LNCaP clone FGC (cell line): ENCODE data around the gene ADAMTS2.

Source experiments
- DNase-seq: peaks from one replicate; pipeline ENCODE4 v3.0.0-alpha.2; 2011; ENCODE audit warnings: low read depth
- H3K4me3 ChIP-seq: 2 replicates; pipeline ENCODE4 v1.5.1; 2011; ENCODE audit warnings: mild to moderate bottlenecking, low read depth, low read length, control low read depth
- CTCF ChIP-seq: IDR thresholded peaks from 2 replicates; pipeline ENCODE4 v1.5.1; 2012; ENCODE audit warnings: mild to moderate bottlenecking; ENCODE audit not compliant: control insufficient read depth, insufficient read depth; ENCODE audit errors: extremely low read depth

Gene ADAMTS2

GRCh38 chr5:179292681-179293635, 52.3 kb downstream of the ADAMTS2 start:
- H3K4me3 ChIP-seq = no peak overlapping the region
- no peak for TF ChIP-seq CTCF
- no peak for DNase-seq

DNA sequence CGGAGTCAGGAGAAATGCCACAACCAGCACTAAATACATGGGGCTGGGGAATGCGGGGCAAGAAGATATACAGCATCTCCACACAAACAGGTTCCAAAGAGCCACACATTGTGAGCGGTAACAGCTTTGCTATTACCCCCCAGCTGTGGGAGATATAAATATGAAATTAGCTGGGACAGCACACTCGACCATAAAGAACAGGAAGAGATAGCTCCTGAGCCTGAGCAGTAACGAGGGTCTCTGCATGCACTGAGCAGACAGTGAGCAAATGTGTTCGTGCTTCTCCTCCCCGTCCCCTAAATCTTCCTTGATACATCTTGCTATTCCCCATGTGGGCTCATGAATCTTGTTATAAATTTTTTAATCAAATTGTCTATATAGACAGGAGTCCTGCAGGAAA, 53.1 kb downstream of the ADAMTS2 start:
- no peak for TF ChIP-seq CTCF
- no peak for DNase-seq
- no peak overlapping the region for H3K4me3 ChIP-seq

DNA sequence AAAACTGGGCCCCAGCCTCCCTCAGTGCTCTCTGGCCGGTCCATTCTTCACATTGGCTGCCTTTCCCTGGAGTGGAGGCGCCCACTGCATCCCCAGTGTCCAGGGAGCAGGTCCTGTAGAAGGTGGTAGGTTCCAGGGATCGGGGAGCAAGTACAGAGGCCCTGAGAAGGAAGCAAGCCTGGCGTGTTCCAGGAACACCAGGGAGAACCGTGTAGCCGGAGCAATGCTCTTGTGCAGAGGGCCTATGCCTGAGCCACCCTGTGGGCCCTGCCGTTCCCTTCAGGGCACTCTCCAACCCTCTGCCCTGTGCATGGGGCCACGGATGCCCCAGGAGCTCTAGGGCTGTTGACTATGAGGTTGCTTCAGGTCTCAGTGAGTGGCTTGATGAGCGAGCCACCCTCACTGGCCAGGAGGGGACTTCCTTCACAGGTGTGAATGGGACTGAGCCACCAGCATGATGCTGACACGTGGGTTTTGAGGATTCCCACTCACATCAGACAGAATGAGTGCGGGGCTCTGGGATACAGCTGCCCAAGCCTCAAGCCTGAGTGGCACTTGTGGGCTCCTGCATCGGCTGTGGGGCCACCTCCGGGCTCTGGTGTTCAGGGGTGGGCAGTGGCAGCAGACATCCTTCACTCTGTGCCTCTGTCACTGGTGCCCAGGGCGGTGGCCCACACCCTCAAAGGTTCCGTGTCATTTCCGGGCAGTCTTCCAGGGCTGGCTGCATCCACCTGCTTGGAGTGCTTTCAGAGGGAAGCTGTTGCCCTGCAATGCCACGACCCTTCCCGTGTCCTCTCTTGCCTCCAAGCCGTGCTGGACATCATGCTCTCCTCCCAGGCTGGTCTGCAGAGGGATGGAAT, 54.4 kb downstream of the ADAMTS2 start:
- no peak for TF ChIP-seq CTCF
- H3K4me3 ChIP-seq = no peak overlapping the region
- DNase-seq = no peak

- H3K4me3 ChIP-seq = no peak overlapping the region
- no peak for TF ChIP-seq CTCF
- DNase-seq = no peak
Observed at GRCh38 chr5:179289756-179290385, 55.4 kb downstream of the ADAMTS2 start.

DNA sequence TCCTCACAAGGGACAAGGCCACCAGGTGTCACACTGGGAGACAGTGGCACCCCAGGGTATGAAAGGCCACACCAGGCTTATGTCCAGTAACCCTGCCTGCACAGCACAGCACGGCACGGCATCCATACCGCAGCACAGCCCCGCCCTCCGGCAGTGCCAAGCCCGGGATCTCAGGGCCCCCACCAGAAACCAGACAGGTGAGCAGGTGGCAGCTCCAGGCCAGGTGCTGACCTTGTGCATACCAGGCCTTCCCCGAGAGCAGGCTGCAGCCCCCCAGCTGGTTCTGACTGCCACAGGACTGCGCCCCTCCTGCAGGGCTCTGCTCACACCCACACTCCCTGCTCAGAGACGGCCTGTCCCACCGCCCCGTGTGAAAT, 56.5 kb downstream of the ADAMTS2 start:
- H3K4me3 ChIP-seq = no peak overlapping the region
- no peak for TF ChIP-seq CTCF
- no peak for DNase-seq

DNA sequence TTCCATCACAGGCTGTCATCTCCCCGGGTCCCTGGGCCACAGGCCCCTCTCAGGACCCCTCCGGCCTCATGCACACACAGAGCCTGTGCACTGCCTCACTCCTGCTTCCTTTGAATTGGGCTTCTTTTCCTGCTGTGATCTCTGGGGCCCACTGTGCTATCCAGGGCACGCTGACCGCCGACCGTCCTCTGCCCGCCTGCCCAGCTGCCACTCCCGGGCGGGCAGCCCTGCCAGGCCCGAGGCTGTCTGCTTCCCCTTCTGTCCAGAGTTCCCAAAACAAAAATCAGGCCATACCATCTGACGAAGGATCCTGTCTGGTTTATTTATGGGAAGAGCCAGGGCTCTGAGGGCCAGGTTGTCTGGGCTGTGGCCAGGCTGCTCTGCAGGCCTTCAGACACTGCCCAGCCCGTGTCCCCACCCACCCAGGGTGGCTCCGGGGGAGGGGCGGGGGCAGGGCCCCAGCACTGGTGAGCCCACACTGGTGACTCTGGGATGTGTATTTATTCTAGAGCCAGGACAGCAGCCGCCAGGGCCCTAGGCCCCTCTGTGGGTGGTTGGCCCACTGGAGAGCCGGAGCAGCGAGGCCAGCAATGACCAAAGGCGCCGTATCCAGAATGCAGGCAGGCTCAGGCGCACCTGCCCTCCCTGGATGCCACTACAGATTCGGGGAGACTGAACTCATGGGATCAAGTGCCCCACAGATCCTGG, 57.0 kb downstream of the ADAMTS2 start:
- no peak overlapping the region for H3K4me3 ChIP-seq
- no peak for DNase-seq
- TF ChIP-seq CTCF = no peak
